Superior temporal gyrus (tissue), 1 donor: Measurements from ENCODE around the gene LIPG.

Experiments used
- DNase-seq: peaks from one replicate; pipeline ENCODE4 v3.0.0-alpha.2; 2016; ENCODE audit errors: extremely low spot score

The LIPG gene

DNA sequence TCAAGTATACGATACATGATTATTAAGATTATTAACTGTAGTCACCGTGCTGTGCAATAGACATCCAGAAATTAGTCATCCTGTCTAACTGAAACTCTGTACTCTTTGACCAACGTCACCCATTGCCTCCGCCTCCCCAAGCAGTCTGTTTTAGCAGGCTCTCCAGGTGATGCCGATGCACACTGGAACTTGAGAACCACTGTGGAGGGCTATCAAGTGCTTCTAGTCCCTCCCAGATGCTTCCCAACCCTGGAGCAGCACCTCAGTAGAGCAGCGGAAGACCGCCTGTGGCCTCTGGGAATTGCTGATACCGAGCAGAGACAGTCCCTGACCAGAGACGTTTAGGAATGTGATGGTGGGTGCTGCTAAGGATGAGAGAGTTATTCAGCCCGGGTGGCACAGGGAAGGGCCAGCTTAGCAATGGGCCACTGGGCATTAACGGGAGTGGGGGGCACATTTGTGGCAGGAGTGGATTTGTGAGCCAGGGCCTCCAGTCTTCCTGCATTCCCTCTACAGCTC lies 50.7 kb downstream of the LIPG start:
- DNase-seq, result no peak

DNA sequence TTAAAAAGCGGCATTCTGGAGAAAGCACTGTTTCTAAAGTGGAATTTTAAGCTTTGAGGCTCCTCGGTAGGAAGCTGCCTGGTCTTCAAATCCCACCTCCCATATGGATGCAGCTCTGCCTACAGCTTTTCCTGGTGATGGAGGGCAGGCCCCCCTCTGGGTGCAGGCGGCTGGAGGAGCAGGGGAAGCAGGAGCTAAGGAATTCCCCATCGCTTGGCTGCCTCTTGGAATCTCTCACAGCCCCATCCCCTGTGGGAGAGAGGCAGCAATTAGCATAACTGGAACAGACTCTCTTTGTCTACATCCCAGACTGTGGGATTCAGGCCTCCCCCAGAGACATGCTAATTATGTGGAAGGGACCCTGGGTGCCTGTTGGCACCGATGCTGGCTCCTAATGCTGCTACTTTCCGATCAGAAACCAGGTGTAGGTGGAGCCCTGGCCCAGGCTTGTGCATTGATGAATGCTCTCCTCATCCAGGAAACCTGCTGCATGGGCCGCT lies 51.3 kb downstream of the LIPG start:
- no peak for DNase-seq

DNA sequence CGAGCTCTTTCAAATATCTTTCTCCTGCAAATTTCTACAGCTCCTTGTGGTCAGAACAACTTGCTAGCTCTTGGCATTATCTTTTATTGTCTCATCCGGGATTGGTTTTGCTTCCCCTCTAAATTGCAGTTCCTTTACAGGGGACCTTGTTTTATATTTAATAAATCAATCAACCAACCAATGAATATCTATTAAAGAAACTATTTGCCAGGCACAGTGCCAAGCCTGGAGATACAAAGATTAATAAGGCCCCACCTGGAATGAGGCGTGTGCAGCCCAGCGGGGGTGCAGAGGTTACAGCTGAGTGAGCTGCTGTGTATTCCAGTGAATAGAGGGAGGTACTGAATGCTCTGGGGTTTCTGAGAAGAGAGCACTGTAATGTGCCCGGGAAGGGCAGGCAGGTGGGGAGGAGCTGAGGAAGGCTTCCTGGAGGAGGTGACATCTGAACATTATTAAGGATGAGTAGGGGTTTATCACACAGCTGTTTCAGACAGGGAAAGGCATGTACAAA lies 51.8 kb downstream of the LIPG start:
- DNase-seq, result no peak

DNA sequence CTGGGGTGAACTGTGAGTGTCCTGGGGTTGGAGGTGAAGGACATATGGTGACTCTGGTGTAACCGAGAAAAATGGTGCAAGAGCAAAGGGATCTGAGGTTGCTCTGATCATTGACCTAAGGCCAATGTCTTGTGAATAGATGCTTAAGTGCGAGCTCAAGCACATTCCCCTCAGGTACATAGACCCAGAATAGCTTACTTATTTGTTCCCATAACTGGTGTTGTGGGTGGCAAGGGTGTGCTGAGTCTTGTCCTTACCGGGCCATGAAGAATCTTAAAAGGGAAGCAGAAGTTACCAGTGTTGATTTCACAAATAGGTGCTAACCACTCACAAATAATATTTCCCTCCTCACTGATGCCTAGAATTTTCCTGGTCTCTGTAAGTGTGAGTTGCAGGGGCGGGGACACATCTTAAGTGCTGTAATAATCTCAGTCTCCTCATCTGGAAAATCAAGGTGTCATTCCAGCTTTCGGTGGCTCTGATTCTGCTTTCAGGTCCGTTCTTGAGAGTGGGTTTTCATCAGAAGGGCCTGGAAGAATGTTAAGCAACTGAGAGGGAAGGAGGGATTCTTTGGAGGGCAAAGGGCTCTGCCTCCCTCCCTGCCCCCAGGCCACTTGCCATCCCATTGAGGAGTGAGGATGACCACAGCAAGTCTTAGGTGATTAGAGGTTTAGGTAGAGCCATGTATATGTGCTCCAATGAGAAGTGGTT lies 54.9 kb downstream of the LIPG start:
- no peak for DNase-seq

DNA sequence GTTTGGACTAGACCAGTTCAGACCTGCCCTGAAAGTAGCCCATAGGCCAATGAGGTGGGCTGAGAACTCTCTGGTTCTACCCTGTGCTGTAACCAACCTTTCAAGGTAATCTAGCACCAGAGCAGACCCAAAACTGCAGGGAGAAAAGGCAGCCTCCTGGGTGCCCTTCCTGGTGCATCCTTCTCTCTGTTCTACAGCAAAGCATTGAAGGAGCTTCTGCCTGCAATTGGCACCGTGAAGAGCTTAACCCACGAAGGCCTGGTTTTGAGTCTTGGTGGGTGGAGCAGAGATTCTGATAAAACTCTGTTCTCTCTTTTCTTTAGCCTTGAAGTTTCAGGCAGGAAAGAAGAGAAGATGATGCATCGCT lies 55.5 kb downstream of the LIPG start:
- DNase-seq, result no peak

DNA sequence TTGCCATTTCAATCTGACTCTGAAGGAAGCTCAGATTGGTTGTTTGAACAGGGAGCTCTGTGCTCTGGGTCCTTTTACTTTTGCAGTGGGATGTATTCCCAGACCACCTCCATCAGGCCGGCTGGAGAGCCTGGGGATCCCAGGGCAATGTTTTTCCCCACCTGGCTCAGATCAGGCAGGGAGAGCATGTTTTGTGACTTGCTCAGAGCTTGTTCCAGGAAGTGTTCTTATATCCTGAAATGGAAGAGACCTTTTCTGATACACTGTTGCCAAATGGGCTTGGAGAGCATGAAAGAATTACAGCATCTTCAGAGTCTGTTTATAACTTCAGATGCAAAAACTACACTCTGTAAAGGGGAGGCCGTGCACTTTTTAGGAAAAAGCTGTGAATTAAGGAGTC lies 56.0 kb downstream of the LIPG start:
- DNase-seq, result no peak

DNA sequence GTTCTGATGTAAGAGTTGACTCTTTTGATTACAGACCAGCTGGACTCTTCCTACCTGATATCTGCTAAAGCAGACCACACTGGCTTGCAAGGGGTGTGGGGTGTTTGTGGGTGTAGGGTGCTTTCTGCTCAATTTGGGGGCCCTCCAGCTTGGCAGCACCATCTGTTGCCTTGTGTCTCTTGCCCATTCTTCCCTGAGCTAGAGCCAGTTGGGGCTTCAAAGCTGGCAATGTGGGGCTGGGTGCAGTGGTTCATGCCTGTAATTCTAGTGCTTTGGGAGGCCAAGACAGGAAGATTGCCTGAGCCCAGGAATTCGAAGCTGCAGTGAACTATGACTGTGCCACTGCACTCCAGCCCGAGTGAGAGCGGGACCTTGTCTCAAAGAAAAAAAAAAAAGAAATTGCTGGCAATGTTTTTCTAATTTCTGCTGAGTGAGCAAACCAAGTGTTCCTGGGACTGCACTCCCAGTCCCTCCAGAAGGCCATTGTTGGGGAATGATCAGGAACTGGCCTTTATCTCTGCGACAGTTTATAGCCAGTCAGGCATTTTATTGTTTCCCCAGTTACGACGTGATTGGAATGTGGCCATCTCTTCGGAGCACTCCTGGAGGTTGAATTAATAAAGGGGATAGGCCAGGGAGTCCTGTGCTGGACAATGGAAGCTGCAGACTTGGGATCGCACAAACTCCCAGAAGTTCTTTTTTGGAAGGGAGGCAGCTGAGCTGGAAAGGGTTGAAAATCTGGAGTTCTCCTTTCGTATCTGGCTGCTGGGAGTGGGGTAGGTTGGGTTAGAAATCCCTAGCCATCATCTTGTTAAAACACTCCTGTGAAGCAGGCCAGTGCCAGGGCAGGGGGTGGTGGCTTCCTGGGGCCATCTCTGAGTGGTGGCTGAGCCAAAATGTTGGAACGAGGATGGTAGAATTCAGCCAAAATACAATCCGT lies 57.2 kb downstream of the LIPG start:
- no peak for DNase-seq

DNA sequence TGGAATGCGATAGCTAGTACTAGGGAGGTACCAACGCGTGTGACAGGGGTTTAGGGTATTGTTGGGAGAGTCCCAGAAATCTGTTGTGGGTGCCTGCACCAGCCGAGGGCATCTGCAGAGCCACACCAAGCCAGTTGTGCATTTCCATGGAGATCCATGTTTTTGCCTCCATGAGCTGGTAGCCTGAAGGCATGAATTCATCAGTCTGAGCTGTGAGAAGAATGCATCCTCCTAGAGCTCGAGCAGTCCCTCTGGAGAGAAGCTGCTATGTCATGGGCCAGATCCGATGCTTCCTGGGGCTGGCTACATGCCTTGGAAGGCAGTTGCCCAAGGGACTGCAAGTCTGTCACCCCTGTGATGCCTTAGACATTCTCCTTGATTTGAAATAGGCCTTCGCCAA lies 57.9 kb downstream of the LIPG start:
- DNase-seq, result no peak

DNA sequence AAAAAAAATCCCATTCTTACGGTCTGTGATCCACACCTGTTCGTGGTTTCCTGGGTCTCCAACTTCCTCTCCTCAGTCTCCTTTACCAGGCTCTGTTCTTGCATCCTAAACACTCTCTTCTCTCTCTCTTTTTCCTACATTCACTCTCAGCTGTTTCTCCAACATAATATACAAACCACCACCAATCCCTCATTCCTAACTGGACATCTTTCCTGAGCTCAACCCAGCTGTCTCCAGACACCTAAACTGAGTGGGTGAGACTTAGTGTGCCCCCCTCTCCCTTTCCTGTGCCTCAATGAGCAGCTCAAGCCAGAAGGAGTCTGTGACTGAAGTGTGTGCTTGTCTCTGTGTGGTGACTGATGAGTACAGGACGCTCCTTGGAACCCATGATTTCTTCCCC lies 59.4 kb downstream of the LIPG start:
- DNase-seq, result no peak

DNA sequence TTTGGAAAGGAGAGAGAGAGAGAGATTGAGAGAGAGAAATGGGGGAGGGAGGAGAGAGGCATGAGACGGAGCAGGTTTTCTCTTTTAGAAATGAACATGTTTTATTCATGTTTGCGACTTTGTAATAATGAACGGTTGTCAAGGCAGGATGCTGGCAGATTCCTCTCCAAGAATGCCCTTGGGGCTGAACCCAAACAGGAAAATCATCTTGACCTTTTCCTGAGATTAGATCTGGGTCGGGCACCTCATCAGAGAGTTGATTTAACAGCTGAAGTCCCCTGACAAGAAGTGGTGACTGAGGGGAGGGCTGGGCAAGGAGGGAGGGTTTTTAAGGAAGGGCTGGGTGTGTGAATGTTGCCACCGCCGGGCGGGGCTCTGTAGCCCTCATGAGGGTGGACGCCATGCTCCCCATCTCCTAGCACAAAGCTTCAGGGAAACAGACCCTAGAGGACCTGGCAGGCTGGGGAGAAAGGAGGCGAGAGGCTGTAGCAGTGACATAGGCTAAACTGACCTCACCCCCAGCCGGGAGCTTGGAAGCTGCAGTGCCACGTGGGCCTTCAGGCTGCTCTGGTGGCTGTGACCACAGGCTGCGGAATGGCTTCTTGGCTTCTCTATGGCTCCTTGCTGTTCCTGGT lies 60.0 kb downstream of the LIPG start:
- no peak for DNase-seq

DNA sequence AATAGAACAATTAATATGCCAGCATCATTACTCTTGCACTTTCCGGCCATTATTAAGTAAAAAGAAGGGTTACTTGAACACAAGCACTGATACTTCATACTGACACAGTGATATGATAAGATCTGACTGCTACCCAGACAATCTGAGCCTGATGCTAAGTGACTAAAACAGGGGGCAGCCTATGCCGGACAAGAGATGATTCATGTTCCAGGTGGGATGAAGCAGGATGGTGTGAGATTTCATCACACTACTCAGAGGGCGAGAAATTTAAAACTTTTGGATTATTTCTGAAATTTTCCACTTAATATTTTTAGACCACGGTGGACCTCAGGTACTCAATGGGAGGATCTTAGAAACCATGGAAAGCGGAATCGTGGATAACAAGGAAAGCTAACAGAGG lies 61.7 kb downstream of the LIPG start:
- no peak for DNase-seq

DNA sequence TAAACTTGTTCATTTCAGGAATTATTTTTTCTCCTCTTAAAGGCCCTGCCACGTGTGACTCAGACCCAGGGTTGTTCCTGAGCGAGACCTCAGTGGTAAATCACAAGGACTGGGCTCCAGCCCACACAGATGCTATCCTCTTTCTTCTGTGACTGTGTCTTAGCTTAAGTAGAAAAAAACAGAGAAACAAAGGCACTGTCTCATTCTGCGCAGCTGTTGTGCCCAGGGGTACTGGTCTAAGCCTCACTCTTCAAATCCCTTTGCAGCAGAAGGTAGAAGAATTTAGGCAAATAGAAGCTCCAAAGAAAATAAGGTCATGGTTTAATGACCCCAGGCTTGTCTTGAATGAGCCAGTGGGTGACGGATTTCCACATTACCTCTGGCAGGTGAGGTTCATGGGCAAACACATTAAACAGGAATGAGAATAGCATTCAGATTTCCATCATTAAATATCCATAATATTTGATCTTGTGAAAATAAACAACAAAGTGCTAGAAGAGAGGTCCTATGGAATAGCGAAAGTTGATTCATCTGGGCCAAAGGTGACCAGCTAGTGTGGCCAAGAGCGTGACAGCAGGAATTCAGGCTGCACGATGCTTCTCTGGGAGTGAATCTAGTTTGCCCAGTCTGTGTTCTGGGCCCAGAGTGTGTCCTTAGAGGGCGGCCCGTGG lies 63.3 kb downstream of the LIPG start:
- no peak for DNase-seq

DNA sequence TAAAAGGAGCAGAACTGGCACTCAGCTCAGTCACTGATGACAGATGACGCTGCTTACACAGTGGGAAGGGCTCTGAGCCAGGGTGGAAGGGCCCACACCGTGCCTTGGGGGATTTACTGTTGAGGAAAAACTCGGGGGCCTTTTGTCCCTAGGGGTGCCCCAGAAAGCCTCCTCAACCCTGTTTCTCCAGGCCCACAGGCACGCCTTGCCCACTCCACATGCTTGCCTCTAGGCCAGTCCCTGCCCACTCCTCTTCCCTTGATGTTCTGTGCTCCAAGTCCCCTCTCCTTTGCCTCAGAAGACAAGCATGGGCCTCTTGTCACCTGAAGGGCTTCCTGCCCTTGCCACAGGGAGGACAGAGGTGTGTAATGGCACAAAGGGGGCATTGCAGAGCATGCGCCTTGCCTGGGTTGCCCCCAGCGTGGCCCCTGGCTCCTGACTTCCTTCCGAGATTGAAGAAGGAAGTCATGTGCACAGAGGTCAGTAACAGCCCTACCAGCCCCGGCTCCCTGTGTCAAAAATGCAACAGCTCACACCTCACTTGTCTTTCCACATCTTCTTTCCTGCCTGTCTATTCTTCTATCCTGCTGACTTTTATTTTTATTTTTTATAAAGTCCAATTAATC lies 65.1 kb downstream of the LIPG start:
- no peak for DNase-seq

DNA sequence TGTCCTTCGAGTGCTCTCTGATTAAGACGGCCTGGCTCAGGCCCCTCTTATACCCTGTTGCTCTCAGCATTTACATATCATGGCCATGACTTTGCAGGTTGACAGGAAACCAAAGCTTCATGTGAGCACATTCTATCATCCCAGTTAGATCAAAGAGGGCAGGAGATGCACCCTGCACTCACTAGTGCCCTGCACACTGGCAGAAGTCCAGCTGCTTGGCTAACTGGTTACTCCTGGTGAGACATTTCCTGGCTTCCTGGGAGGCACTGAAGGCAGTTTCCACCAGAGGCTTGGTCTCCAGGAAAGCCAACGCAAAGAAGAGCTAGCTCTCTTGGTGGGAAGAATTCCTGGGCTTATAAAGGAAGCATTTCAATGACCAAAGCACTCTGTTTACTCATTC lies 66.3 kb downstream of the LIPG start:
- no peak for DNase-seq

DNA sequence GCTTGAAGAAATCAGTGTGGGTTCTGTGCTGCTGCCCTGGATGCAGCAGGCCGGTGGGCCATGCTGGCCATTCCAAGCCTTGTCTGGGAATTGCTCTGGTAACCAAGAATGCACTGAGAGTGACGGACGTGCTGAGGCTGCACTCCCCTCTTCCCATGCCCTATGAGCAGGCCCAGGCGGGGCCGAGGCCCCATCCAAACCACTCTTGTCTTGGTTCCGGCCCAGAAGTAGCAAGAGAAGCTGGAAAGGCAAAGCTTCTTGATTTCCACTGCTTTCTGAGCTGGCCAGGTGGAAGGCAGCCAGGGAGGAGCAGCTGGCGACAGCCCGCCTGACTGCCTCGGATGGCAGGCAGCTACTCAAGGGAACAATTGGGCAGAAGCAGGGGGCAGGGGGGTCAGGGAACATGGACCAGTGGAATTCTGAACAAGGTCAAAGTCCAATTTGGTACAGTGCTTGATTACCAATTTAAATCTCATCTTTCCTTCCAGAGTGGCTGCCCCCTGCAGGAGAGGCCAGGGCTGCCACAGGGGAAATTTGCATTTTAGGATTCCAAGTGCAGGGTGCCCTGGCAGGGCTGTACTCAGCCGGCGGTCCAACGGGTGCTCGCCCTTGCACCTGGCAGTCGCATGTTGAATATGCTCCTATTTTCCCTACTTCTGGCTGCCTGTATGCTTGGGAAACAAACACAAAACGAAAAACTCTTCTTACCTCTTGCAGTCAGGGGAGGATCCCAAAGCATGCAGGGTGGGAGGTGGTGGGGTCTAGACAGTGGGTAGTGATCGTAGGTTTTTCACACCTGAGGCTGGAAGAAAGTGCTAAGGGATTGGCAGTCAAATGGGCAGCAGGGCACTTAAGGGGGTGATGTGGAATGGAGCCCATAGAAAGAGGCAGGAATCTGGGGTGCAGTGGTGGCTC lies 67.3 kb downstream of the LIPG start:
- DNase-seq, result no peak

DNA sequence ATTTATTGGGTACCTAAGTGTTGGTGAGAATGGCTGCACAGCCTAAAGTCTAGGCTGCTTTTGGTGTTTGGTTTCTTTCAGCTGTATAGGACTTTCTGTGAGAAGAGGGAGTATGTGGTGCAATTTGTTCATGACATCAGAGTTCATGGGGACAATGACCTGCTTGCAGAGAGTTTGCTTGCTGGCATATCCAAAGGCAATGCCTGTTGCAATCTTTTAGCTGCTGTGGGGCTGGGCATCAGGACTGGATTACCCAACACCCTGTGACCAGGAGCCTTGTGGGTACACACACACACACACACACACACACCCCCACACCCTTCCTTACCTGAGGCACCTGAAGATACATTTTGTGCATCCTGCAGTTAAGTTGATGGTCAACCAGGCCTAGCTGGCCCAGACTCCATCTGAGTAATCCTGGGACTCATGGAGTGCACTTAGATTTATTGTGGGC lies 68.4 kb downstream of the LIPG start:
- DNase-seq, result no peak

DNA sequence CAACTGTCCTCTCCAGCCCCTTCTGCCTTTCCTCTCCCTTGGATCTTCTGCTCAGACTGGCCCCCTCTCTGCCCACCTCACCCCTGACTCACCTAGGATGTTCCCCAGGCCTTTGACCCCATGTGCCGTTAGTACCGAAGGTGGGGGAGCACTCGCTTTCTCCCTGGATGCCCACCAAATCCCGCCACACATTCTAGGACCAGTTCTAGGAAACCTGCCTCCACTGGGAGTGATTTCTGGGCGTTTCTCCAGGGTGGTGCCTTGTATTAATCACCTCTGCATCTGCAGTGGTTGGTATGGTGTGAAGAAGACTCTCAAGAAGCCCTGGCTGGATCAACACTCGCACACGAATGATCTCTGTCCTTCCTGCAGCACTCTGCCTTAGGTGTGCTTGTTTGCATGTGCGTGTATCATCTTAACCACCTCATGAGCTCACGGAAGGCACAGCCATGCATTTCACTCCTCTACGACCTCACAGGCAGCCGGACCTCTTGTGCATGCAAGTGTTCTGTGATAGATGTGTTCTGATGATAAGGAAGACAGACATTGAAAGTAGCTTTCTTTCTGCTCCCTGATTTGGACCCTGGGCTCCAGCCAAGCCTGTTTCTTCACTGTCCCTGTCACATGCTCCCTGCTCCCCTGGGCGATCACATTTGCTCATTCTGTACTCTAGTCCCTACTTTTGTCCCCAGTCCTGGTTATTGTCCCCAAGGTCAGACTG lies 69.4 kb downstream of the LIPG start:
- no peak for DNase-seq

DNA sequence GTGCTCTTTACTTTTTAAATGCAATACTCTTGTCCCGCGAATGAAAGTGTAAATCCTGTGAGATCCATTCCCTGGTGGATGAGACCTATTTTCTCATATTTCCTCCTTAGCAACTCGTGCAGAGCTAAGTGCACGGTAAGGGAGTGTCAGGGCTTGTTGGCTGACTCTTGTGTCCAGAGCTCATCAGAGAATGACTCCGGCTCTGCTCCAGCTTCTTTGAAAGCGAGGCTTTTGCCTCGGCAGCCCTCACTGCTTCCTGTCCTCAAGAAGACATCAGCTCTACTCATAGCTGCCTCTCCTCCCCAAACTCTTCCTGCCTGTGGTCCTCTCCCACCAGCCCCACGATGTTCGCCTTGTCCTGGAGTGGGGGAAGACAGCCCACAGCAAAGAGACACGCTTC lies 70.7 kb downstream of the LIPG start:
- no peak for DNase-seq

DNA sequence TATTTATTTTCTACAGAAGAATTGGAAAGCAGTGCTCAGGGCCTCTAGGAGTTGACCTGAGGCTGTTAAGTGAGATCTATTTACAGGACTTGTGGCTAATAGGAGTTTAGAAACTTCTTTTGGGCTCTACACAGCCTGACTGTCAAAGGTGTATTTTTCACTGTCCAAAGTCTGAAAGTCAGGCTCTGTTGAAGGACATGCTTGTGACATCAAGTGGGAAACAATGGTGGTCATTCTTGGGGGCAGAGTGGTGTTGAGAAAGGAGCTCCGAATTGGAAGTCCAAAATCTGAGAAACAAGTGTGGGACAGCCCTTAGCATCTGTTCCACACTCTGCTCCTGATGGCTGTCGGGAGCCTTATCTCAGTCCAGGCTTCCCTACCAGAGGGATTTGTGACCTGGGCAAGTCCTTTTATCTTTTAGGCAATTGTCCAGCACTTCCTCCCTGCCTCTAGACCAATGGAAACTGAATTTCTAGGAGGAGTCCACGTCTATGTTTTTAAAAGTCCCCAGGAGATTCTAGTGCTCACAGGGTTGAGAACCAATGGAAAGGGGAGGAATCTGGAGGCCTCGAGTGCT lies 76.4 kb downstream of the LIPG start:
- DNase-seq, result no peak
